CD4-positive, alpha-beta T cell (primary cell): ENCODE results near the gene SLC22A5. TPM values are rescaled to one million over a fixed set of nuclear protein-coding genes. Genes with fewer than 3 reads are reported as not detected.

Source experiments
- ATAC-seq: fragments of 200-7000 bp; cut with Tn5 transposase; one replicate; pipeline ENCODE4 v1.10.0; 2022; ENCODE audit warnings: mild to moderate bottlenecking; ENCODE audit not compliant: poor library complexity
- CTCF ChIA-PET: fragments of 350-600 bp; sonication (Branson Sonifier 250); formaldehyde crosslinking; loops from one replicate; lab custom pipeline; 2021; ENCODE audit warnings: antibody characterized with exemption, inconsistent platforms; lab: Charles Lee
- POLR2A ChIA-PET: fragments of 350-600 bp; sonication (Branson Sonifier 250); formaldehyde crosslinking; loops from one replicate; lab custom pipeline; 2021; ENCODE audit warnings: antibody characterized with exemption, inconsistent platforms; lab: Charles Lee
- DNase-seq, 14 experiments: peaks; one replicate each; pipeline ENCODE4 v3.0.0-alpha.2; 2013 to 2020; ENCODE audit warnings: mixed read lengths in 2 of 14
- H3K27ac ChIP-seq, 2 donors: one replicate each; pipeline versions ENCODE4 v1.5.1 to v1.7.0; 2013; ENCODE audit warnings: low read length in 2 of 2, low read depth in 1 of 2, mild to moderate bottlenecking in 1 of 2
- H3K27me3 ChIP-seq, 2 experiments: 1 replicate in 1 of 2; 2 replicates in 1 of 2; pipeline versions ENCODE4 v1.6.1 to v1.7.0; 2013; ENCODE audit warnings: low read length in 2 of 2, control low read depth in 1 of 2, mild to moderate bottlenecking in 1 of 2, moderate library complexity in 1 of 2; ENCODE audit not compliant: insufficient read depth in 2 of 2, control insufficient read depth in 1 of 2
- H3K36me3 ChIP-seq: one replicate; pipeline ENCODE4 v1.6.1; 2013; ENCODE audit warnings: low read length, control low read depth; ENCODE audit not compliant: insufficient read depth
- H3K4me1 ChIP-seq: one replicate; pipeline ENCODE4 v1.6.1; 2013; ENCODE audit warnings: low read length, control low read depth; ENCODE audit not compliant: insufficient read depth
- H3K4me3 ChIP-seq: one replicate; pipeline ENCODE4 v1.5.1; 2013; ENCODE audit warnings: mild to moderate bottlenecking, low read length, moderate library complexity
- H3K9me3 ChIP-seq, 2 experiments: 1 replicate in 1 of 2; 2 replicates in 1 of 2; pipeline versions ENCODE4 v1.6.1 to v1.7.0; 2013; ENCODE audit warnings: low read length in 2 of 2, mild to moderate bottlenecking in 2 of 2, control low read depth in 1 of 2, moderate library complexity in 1 of 2; ENCODE audit not compliant: control insufficient read depth in 1 of 2, insufficient read depth in 1 of 2
- H3K27ac Mint-ChIP-seq: one replicate; pipeline ENCODE4 v1.8.0; 2020; ENCODE audit warnings: mixed read lengths
- H3K27me3 Mint-ChIP-seq: one replicate; pipeline ENCODE4 v1.8.0; 2021; ENCODE audit warnings: mixed read lengths
- H3K36me3 Mint-ChIP-seq: one replicate; pipeline ENCODE4 v1.8.0; 2021; ENCODE audit warnings: low read depth, mixed read lengths
- H3K4me1 Mint-ChIP-seq: one replicate; pipeline ENCODE4 v1.8.0; 2021; ENCODE audit warnings: low read depth, mixed read lengths
- H3K4me3 Mint-ChIP-seq: one replicate; pipeline ENCODE4 v1.8.0; 2020; ENCODE audit warnings: mild to moderate bottlenecking, mixed read lengths
- H3K9me3 Mint-ChIP-seq: one replicate; pipeline ENCODE4 v1.8.0; 2020; ENCODE audit warnings: mixed read lengths
- CTCF ChIP-seq: fragments of 200-600 bp; IDR thresholded peaks from one replicate; pipeline ENCODE4 v1.8.0; 2022; ENCODE audit warnings: antibody characterized with exemption, mild to moderate bottlenecking
- intact Hi-C, 2 experiments: fragments of 100-400 bp; cut with DNase I in 1 of 2; cut with micrococcal nuclease in 1 of 2; formaldehyde crosslinking; loops; one replicate each; pipeline versions ENCODE4 v1.15.1 to v1.9.0; 2023 to 2025; cut with DNase I, micrococcal nuclease
- total RNA-seq, 174 experiments: library from RNA in 2 of 174; stranded (reverse) in 2 of 174; gene quantifications; one replicate each; pipeline ENCODE4 v1.2.3 and lab custom pipeline; 2021 to 2026

SLC22A5 gene
- total RNA-seq, 2 experiments from 2014 or later: 4.3 to 4.5 TPM

GRCh38 chr5:132381614-132382013 is 12.1 kb downstream of the SLC22A5 start:
- H3K4me3 Mint-ChIP-seq: no peak overlapping the region
- TF ChIP-seq CTCF: no peak
- Histone ChIP-seq H3K4me1 (peaks cover 18% of the 10 kb centered on the region), H3K4me3 (no peak overlapping the region), H3K9me3 (no peaks in the 10 kb centered on the region), H3K27me3 (no peaks in the 10 kb centered on the region), H3K36me3 (peaks cover 5% of the 10 kb centered on the region), H3K27ac (no peak overlapping the region)
- H3K4me1 Mint-ChIP-seq: peaks cover 16% of the 10 kb centered on the region
- no peaks in the 10 kb centered on the region for H3K9me3 Mint-ChIP-seq
- DNase-seq (no peak), ATAC-seq (no peak)
- CTCF ChIA-PET: interaction anchor here (0.9 kb wide), 1 partner anchor 145 kb away, joined by 3 read pairs; no protein-coding TSS in a partner anchor
- POLR2A ChIA-PET: interaction anchor here (0.5 to 1.3 kb wide), 3 partner anchors 12 to 852 kb away, joined by 3 to 5 read pairs (median 4); partner anchors contain the start of gene SLC22A5
- no peaks in the 10 kb centered on the region for H3K27me3 Mint-ChIP-seq
- no peak overlapping the region for H3K27ac Mint-ChIP-seq
- intact Hi-C loops: loop anchor here in 1 of 2 experiments (10.0 kb wide), 1 partner anchor 317 kb away; the partner anchor contains the start of gene IL3
- no peaks in the 10 kb centered on the region for H3K36me3 Mint-ChIP-seq

GRCh38 chr5:132383261-132383660 is 13.8 kb downstream of the SLC22A5 start:
- no peak overlapping the region for H3K27ac ChIP-seq
- H3K4me3 Mint-ChIP-seq: no peak overlapping the region
- no peaks in the 10 kb centered on the region for H3K9me3 Mint-ChIP-seq
- POLR2A ChIA-PET: interaction anchor here (1.9 kb wide), 1 partner anchor 83 kb away, joined by 4 read pairs; no protein-coding TSS in a partner anchor
- peaks cover 25% of the 10 kb centered on the region for H3K4me1 ChIP-seq
- H3K4me1 Mint-ChIP-seq: peaks cover 25% of the 10 kb centered on the region
- TF ChIP-seq CTCF: no peak
- no peaks in the 10 kb centered on the region for H3K27me3 Mint-ChIP-seq
- H3K27me3 ChIP-seq: no peaks in the 10 kb centered on the region
- H3K9me3 ChIP-seq: no peaks in the 10 kb centered on the region
- peaks cover 5% of the 10 kb centered on the region for H3K36me3 ChIP-seq
- intact Hi-C loops: loop anchor here in 1 of 2 experiments (10.0 kb wide), 1 partner anchor 318 kb away; the partner anchor contains the start of gene IL3
- H3K36me3 Mint-ChIP-seq: no peaks in the 10 kb centered on the region
- CTCF ChIA-PET: no interaction called here
- ATAC-seq (no peak), DNase-seq (no peak)
- H3K4me3 ChIP-seq: no peak overlapping the region
- no peak overlapping the region for H3K27ac Mint-ChIP-seq

GRCh38 chr5:132383984-132384383 is 14.5 kb downstream of the SLC22A5 start:
- H3K27ac Mint-ChIP-seq: no peak overlapping the region
- intact Hi-C loops: loop anchor here (2.0 to 10.0 kb wide), 2 partner anchors 319 to 437 kb away; partner anchors contain the start of gene IL3 (in 1 of the 2)
- no peak overlapping the region for H3K4me3 ChIP-seq

More at GRCh38 chr5:132383984-132384383, 14.5 kb downstream of the SLC22A5 start:
- Mint-ChIP-seq H3K4me3 (no peak overlapping the region), H3K36me3 (no peaks in the 10 kb centered on the region), H3K27me3 (no peaks in the 10 kb centered on the region), H3K9me3 (no peaks in the 10 kb centered on the region), H3K4me1 (peaks cover 25% of the 10 kb centered on the region)
- Histone ChIP-seq H3K9me3 (no peaks in the 10 kb centered on the region), H3K27ac (no peak overlapping the region), H3K27me3 (no peaks in the 10 kb centered on the region), H3K4me1 (peaks cover 25% of the 10 kb centered on the region), H3K36me3 (no peaks in the 10 kb centered on the region)
- CTCF ChIA-PET: interaction anchor here (7.1 kb wide), 1 partner anchor 116 kb away, joined by 104 read pairs; no protein-coding TSS in a partner anchor
- POLR2A ChIA-PET: interaction anchor here (1.9 to 4.6 kb wide), 2 partner anchors 83 to 107 kb away, joined by 4 to 32 read pairs; partner anchors contain the start of gene IRF1
- no peak for DNase-seq
- TF ChIP-seq CTCF: no peak
- no peak for ATAC-seq
